Lung (tissue), 12 donors: ENCODE measurements around the gene LAMC3. TPM values are rescaled to one million over a fixed set of nuclear protein-coding genes. Genes with fewer than 3 reads are reported as not detected.

Experiments used
- ATAC-seq: fragments of 200-7000 bp; cut with Tn5 transposase; one replicate; pipeline ENCODE4 v1.9.1; 2020; ENCODE audit warnings: moderate number of reproducible peaks; ENCODE audit not compliant: insufficient read depth, low FRiP score
- DNase-seq, 3 donors: peaks; one replicate each; pipeline ENCODE4 v3.0.0-alpha.2; 2013 to 2017
- H3K27ac ChIP-seq, 2 donors: one replicate each; pipeline ENCODE4 v1.5.1; 2013; ENCODE audit warnings: mild to moderate bottlenecking in 2 of 2, moderate library complexity in 2 of 2, control low read depth in 1 of 2, inconsistent platforms in 1 of 2, low read depth in 1 of 2, low read length in 1 of 2
- H3K27me3 ChIP-seq, 3 donors: one replicate each; pipeline ENCODE4 v1.5.1; 2013; ENCODE audit warnings: low read length in 2 of 3; ENCODE audit not compliant: control insufficient read depth in 3 of 3, insufficient read depth in 3 of 3
- H3K36me3 ChIP-seq, 4 donors: one replicate each; pipeline ENCODE4 v1.5.1; 2013; ENCODE audit warnings: low read length in 4 of 4, mild to moderate bottlenecking in 1 of 4, moderate library complexity in 1 of 4; ENCODE audit not compliant: control insufficient read depth in 4 of 4, insufficient read depth in 4 of 4
- H3K4me1 ChIP-seq, 5 donors: one replicate each; pipeline ENCODE4 v1.5.1; 2013; ENCODE audit warnings: low read length in 5 of 5, mild to moderate bottlenecking in 2 of 5, moderate library complexity in 1 of 5; ENCODE audit not compliant: control insufficient read depth in 5 of 5, insufficient read depth in 5 of 5
- H3K4me3 ChIP-seq: one replicate; pipeline ENCODE4 v1.5.1; 2013; ENCODE audit warnings: mild to moderate bottlenecking, control low read depth, moderate library complexity
- H3K9ac ChIP-seq, 2 donors: one replicate each; pipeline ENCODE4 v1.5.1; 2013; ENCODE audit warnings: low read length in 2 of 2, control low read depth in 1 of 2; ENCODE audit not compliant: insufficient read depth in 1 of 2
- H3K9me3 ChIP-seq, 4 donors: one replicate each; pipeline ENCODE4 v1.5.1; 2013; ENCODE audit warnings: low read length in 3 of 4, mild to moderate bottlenecking in 1 of 4, moderate library complexity in 1 of 4; ENCODE audit not compliant: control insufficient read depth in 4 of 4, insufficient read depth in 3 of 4
- CTCF ChIP-seq: IDR thresholded peaks from 2 replicates; pipeline ENCODE4 v1.5.1; 2012; ENCODE audit warnings: mild to moderate bottlenecking; ENCODE audit errors: control extremely low read depth, extremely low read depth
- WGBS, 2 donors: extraction: QIAGEN DNeasy Blood & Tissue Kit; methylation state at CpG; one replicate each; pipeline ENCODE4 v1.1.7; 2013; 5-methylcytosine and 5-hydroxymethylcytosine counted together
- polyA plus RNA-seq, 2 donors: library from polyadenylated mRNA; stranded (reverse); fragments of 200-250 nt; gene quantifications; one replicate each; pipeline ENCODE4 v1.2.1, GENCODE V29; 2013
- total RNA-seq, 2 donors: library from RNA; depleted of rRNA in 1 of 2; stranded (reverse); fragments of >200 nt in 1 of 2; gene quantifications; one replicate each; pipeline ENCODE4 v1.2.1, GENCODE V29; 2014 to 2021
- donor health status: control.
- donor health status: control.
- donor health status: Bipolar disorder and iron deficiency.
- donor health status: healthy.
- donor health status: DM: yes; HTN: yes; CAD: no.

The LAMC3 gene
- total and polyA plus RNA-seq, 4 donors, result 10.5 to 24.3 (median 14.1) TPM

DNA sequence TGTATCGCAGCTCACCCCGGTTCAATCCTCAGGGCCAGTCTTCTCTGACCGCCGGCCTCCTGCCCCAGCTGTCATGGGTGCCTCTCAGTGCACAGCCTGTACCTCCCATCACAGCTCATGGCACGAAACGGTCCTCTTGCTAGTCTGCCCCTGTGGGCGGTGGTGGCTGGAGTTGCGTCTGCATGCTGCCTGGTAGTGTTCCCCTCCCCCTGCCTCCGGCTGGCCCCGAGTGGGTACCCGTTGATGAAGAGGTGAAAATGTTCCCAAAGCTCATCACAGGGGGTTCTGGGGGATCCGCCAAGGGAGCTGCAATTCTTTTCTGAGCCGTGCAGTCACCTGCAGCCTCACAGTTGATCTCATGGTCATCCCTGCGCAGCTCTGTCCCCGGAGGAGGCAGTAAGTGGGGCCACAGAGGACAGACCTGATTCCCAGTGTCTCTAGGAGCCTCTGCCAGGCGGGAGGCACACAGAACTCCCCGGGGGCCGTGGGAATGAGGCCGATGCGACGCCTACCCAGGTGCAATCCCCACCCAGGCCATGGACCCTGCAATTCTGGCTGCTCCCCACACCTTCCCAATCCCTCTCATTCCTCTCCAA is 35.2 kb upstream of the LAMC3 start:
- ATAC-seq, result no peak
- TF ChIP-seq CTCF, result no peak
- no peak overlapping the region for H3K4me3 ChIP-seq
- 53 to 67% methylated on average over 21 of the region's 21 CpGs for WGBS, 2 donors
- DNase-seq, result no peak
- no peak overlapping the region for H3K27ac ChIP-seq
- no peaks in the 10 kb centered on the region for H3K4me1 ChIP-seq
- H3K36me3 ChIP-seq, result no peaks in the 10 kb centered on the region
- no peaks in the 10 kb centered on the region for H3K9me3 ChIP-seq
- peaks cover 0 to 12% (median 0%) of the 10 kb centered on the region in 3 donors for H3K27me3 ChIP-seq
- no peak overlapping the region for H3K9ac ChIP-seq

DNA sequence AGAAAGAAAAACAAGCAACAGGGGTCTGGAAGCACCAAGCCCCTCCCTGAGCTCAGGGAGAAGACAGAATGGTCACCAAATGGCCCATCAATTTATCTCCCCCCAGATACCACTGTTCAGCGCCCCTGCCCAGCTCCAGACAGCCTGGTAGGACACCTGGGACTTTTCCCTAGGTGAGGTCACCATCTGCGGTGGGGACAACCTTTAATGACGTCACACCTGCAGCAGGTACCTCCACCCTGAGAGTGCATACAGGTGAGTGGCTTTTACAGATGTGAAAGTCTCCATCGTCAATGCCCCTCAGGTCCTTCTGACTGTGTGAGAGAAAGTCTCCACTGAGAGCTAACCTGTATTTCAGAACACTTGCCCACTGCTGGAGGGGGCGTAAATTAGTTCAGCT is 34.3 kb upstream of the LAMC3 start:
- Histone ChIP-seq H3K9me3 (no peaks in the 10 kb centered on the region), H3K4me3 (no peak overlapping the region), H3K9ac (no peak overlapping the region), H3K36me3 (no peaks in the 10 kb centered on the region), H3K27me3 (peaks cover 0 to 12% (median 0%) of the 10 kb centered on the region in 3 donors), H3K27ac (no peak overlapping the region), H3K4me1 (no peaks in the 10 kb centered on the region)
- WGBS, 2 donors, result 86 to 93% methylated on average over 5 of the region's 5 CpGs
- no peak for TF ChIP-seq CTCF
- ATAC-seq (no peak), DNase-seq (no peak)

DNA sequence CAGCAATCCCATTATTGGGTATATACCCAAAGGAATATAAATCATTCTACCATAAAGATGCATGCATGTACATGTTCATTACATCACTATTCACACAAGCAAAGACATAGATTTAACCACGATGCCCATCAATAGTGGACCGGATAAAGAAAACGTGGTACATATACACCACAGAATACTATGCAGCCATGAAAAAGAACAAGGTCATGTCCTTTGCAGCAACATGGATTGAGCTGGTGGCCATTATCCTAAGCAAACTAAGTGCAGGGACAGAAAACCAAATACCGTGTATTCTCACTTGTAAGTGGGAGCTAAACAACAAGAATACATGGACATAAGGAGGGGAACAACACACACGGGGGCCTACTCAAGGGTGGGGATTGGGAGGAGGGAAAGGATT is 33.8 kb upstream of the LAMC3 start:
- H3K27ac ChIP-seq, result no peak overlapping the region
- no peak overlapping the region for H3K9ac ChIP-seq
- whole genome bisulfite sequencing, 2 donors, result 92 to 97% methylated on average over 5 of the region's 5 CpGs
- DNase-seq (no peak), ATAC-seq (no peak)
- H3K4me1 ChIP-seq, result no peaks in the 10 kb centered on the region
- no peak overlapping the region for H3K4me3 ChIP-seq
- H3K36me3 ChIP-seq, result no peaks in the 10 kb centered on the region
- peaks cover 0 to 12% (median 0%) of the 10 kb centered on the region in 3 donors for H3K27me3 ChIP-seq
- H3K9me3 ChIP-seq, result no peaks in the 10 kb centered on the region
- TF ChIP-seq CTCF, result no peak
